Measurements from ENCODE around the gene LRRC45. TPM values are rescaled to one million over a fixed set of nuclear protein-coding genes. Genes with fewer than 3 reads are reported as not detected.

The LRRC45 gene
- total RNA-seq, 1 experiment from 2014 or later, result 6.1 TPM

DNA sequence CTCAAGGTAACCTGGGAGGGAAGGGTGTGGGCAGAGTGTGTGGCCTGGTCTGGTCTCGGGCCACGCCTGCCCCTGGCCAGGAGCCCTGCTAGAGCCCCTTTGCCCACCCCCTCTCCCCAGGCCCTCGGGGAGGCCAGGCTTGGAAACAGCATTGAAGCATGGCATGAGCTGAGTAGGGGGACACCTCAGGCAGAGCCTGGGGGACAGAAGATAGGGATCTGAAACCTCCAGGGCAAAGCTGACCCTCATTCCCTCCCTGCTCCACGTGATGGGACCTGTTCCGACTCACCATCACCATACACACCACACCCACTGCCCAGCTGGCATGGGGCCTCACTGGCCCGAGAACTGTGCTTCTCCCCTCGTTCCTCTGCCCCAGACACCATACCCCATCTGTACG is 26.0 kb downstream of the LRRC45 start:
- no peak for DNase-seq (ENCODE audit: extremely low read depth, low read depth)

DNA sequence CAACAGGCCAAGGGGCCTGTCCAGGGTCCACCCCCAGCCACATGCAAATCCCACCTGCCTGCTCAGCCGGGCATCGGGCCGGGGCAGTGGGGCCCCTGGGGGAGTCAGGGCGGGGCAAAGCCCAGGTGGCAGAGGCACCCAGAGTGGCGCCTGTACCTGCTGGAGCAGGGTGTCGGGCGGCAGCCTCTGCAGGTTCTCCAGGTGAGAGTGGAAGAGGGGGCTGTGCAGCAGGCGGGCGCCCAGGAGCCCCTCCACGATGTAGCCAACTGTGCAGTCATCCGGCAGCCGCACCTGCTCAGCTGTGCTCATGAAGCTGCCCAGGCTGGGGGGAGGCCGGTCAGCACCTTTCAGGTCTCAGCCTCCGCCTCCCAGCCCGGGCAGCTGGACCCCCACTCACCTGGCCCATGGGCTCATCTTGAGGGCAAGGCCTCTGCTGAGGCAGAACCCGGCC is 26.4 kb downstream of the LRRC45 start:
- DNase-seq (ENCODE audit: extremely low read depth, low read depth), result no peak

DNA sequence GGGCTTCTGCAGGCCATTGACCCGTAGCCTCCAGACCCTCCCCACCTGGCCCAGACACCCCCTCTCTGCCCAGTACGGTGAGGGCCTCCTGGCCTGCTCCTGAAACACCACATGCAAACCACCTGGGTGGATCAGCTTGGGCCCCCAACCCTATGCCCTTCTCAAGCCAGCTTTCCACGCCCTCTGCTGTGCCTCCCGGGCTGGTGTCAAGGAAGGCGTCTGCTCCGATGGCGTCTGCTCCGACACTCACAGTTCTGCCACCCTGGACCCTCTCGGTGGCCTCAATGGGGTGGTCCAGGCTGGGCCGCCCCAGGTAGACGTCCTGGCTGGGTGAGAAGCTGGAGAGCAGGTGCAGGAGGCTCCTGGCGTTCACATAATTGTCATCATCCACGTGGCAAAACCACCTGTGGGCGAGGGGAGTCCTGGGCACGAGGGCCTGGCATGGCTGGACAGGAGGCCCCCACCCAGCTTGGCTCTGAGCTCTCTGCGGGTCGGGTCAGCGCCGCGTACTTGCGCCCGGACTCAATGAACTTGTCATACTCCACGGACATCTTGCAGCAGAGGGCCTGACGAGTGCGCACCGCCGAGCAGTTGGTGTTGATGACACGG is 27.2 kb downstream of the LRRC45 start:
- no peak for DNase-seq (ENCODE audit: extremely low read depth, low read depth)

DNA sequence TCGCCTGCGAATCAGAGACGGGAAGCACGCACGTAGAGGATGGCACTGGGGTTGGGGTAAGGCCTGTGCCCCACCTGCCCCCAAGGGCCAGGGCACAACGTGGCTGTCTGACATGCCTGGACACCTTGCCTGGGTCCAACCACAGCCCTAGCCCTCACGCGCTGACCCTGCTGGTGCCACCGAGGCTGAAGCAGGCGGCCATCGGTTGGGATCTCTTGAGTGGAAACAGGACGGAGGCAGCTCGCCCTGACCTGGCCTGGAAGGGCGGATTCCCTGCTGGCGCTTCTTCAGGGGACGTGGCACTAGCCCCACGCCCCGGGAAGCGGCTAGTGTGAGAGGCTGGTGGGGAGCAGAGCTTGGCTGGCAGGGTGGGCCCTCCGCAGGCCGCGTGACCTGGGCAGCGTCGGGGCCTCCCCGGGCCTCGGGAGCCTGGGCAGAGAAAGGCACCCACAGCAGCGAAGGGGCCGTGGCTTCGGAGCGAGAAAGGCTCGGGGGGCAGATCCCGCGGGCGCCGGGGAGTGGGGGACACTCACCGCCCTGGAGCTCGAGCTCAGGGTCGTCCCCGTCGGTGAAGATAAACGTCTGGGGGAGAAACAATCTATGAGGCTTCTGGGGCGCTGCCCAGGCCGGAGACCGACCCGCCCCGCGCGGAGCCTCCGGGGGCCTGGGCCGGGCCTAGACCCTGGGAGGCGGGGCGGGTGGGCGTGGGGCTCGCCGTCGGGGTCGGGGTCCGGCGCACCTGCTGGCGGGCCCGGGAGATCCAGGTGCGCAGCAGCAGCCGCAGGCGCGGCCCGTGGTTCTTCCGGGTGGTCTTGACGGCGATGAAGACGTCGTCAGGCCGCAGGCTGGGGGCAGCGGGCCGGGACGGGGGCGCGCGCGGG is 27.9 kb downstream of the LRRC45 start:
- DNase-seq (ENCODE audit: extremely low read depth, low read depth), result no peak

DNA sequence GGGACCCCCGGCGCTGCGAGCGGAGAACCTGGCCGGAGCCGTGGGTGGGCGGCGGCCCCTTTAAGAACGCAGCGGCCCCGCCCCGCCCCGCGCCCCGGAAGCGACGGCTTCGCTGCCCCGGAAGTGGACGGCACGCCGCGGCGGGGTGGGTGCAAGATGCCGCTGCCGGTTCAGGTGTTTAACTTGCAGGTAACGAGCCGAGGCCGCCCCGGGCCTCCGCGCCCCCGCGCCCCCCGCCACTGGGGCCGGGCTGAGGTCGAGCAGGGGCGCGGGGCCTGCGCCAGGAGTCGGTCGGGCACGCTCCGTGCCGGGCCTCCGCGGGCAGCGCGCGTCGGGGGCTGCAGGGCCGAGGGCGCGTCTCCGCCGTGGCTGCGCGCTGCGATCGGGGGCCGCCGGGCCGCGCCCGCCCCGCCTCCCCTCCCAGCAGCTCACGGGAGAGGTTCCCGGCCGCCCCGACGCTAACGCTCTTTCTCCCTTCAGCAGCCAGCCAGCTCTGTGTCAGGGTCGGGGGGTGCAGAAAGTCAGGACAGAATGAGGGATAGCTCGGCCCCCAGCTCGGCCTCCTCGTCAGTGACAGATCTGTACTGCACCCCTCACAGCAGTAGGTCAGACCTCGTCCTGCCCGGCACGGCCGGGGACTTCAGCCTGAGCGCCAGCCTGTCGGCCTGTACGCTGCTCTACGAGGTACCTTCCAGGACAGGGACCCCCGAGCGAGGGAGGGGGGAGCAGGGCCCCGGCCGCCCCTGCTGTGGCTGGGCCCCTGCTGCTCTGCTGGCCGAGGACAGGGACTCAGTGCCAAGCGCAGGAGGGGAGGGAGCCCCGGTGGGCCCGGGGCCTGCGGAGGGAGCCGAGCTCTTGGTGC is 28.9 kb downstream of the LRRC45 start, which contains the start of the genes GPS1 and RFNG:
TSS of gene GPS1 (plus strand) at position 123 of the 862 bp plus-strand sequence. CDS start at position 157, 34 bp downstream.
TSS of gene RFNG (minus strand) at position 36 of the 862 bp plus-strand sequence. CDS start 45 bp downstream, outside the sequence.
- DNase-seq (ENCODE audit: extremely low read depth, low read depth), result no peak

DNA sequence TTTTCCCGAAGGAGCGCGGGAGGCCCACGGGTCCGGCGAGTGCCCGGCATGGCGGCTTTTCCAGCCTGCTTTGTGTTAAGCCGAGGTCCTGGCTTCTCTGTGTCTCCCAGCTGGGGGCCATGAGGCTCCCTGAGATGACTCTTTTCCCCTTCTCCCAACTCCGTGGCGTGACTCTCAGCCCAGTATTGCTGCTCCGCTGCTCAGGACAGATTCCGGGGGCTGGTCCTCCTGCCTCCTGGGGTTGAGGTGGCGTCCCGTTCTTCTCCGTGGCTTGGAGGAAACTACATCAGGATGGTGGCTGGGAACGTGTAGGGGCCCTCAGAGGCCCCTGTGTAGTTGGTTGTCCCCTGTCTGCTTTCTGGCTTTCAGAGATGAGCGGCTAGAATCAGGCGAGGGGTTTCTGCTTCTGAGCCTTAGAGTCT is 29.5 kb downstream of the LRRC45 start:
- DNase-seq (ENCODE audit: extremely low read depth, low read depth), result no peak

DNA sequence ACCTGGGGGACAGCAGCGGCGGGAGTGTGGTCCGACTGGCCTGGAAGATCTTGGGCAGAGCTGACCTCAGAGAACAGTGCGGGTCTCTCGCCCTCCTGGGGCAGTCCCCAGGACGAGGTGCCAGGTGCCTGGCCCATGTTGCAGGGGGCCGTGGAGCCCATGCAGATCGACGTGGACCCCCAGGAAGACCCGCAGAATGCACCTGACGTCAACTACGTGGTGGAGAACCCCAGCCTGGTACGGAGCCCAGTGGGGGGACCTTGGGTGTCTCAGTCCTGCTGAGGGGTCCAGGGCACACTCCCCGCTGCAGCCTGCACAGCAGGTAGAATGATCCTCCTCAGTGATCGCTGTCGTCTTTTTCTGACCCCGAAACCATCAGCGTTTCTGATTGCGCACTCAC is 30.0 kb downstream of the LRRC45 start:
- no peak for DNase-seq (ENCODE audit: extremely low read depth, low read depth)

DNA sequence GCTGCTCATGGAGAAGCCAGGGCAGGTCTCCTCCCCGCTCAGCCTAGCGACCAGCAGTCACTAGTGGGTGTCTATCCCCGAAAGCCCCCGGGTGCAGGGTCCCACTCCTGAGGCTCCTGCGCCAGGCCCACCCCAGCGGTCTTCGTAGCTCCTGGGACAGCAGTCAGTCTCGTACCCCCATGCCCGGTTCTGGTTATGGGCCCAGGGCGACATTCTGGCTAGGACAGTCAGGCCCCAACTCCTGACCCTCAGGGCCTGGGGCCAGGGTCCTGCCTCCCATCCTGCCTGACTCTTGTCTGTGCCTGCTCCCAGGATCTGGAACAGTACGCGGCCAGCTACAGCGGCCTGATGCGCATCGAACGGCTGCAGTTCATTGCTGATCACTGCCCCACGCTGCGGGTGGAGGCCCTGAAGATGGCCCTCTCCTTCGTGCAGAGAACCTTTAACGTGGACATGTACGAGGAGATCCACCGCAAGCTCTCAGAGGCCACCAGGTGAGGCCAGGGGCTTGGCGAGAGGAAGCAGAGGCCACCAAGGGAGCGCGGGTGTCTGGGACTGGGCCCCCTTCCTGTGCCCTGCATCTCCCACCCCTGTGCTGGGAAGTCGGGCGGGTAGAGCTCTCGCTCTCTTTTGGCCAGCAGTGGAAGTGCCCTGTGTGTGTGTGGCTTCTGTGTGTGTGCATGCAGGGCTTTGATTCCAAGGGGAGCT is 30.6 kb downstream of the LRRC45 start:
- no peak for DNase-seq (ENCODE audit: extremely low read depth, low read depth)

DNA sequence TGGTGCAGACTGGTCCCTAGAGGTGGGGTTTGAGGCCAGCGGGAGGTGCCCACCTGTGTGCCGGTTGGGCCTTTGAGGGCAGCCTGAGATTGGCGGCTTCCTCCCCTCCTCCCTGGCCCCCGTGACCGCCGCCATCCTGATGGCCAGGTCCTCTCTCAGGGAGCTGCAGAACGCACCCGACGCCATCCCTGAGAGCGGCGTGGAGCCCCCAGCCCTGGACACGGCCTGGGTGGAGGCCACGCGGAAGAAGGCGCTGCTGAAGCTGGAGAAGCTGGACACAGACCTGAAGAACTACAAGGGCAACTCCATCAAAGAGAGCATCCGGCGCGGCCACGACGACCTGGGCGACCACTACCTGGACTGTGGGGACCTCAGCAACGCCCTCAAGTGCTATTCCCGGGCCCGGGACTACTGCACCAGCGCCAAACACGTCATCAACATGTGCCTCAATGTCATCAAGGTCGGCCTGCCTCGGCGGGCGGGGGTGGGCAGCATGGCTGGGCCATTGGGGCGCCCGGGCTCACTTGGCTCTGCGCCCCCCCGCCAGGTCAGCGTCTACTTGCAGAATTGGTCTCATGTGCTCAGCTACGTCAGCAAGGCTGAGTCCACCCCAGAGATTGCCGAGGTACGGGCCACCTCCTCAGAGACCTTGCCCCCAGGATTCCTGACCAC is 31.4 kb downstream of the LRRC45 start:
- DNase-seq (ENCODE audit: extremely low read depth, low read depth), result no peak

DNA sequence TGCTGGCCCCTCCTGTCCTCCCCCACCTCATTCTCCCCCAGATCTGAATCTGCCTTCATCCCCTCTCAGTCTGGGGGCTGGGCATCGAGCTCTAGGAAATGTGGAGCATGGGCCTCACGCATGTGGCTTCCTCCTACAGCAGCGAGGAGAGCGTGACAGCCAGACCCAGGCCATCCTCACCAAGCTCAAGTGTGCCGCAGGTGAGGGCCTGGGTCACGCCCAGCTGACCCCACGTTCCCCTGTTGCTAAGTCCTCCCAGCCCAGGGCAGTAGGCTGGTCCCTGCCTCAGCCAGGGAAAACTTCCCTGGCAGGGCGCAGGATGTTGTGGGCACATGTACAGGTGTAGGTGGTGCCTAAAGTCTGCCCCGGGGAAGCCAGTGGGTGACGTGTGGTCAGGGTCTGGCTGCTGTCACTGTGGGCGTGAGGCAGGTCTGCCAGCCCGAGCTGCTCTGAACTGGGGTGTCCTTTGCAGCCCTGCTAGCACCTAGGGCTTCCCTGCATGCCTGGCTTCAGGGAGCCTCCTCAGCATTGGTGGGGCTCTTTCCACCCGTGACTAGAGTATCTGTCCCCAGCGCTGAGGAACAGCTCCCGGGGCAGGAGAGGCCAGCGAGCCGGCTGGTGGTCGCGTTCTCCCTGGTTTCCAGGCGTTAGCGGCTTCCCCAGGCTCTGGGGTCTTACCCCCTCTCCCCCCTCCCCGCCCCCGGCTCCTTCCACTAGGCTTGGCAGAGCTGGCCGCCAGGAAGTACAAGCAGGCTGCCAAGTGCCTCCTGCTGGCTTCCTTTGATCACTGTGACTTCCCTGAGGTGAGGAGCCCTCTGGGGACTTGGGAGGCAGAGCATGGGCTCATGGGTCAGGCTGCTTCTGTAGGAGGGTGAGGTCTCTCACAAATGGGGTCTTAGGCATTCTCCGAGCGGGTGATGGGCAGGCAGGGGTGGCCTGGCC is 32.2 kb downstream of the LRRC45 start:
- DNase-seq (ENCODE audit: extremely low read depth, low read depth), result no peak

DNA sequence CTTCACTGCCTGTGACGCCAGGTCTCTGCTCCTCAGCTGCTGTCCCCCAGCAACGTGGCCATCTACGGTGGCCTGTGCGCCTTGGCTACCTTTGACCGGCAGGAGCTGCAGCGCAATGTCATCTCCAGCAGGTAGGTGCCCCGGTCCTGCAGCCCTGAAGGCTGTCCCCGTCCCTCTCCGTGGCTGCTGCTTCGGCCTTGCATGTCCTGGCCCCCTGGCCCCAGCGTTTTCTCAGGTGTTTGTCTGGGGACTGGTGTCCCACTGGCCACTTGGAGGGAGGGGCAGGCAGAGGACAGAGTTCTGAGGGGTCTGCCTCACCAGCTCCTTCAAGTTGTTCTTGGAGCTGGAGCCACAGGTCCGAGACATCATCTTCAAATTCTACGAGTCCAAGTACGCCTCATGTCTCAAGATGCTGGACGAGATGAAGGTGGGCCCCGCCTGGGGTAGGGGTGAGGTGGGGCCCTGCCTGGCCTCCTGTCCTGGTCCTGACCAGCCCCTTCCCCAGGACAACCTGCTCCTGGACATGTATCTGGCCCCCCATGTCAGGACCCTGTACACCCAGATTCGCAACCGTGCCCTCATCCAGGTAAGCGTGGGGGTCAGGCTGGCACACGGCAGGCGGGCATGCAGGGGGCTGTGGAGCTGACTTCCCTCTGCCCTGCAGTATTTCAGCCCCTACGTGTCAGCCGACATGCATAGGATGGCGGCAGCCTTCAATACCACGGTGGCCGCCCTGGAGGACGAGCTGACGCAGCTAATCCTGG is 33.0 kb downstream of the LRRC45 start:
- DNase-seq (ENCODE audit: extremely low read depth, low read depth), result no peak

DNA sequence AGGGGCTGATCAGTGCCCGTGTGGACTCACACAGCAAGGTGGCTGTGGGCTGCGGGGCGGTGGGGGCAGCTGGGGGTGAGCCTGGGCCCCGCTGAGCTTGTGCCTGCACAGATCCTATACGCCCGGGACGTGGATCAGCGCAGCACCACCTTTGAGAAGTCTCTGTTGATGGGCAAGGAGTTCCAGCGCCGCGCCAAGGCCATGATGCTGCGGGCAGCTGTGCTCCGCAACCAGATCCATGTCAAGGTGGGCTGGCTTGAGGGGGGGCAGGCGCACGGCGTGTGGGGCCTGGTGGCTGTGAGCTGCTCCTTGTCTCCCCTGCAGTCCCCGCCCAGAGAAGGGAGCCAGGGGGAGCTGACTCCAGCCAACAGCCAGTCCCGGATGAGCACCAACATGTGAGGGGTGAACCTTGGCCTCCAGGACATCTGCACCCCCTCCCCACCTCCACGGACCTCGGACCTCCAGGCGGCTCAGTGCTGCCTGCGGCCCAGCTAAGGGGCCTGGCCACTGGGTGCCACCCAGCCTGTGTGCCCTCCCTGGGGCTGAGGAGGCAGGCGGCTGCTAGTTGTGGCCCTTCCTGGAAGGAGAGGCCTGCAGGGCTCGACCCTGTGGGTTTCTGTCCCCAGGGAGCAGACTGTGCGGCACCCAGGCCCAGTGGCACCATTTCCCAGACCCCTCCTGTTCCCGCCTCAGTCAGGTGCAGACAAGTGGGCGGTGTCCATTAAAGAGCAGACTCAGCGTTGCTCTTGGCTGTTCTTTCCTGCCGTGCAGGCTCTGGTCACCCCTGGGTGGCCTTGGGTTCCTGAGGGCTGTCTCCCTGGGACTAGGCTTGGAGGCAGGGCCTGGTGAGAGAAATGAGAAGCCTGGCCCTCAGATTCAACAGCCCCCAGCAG is 33.9 kb downstream of the LRRC45 start:
- DNase-seq (ENCODE audit: extremely low read depth, low read depth), result no peak

DNA sequence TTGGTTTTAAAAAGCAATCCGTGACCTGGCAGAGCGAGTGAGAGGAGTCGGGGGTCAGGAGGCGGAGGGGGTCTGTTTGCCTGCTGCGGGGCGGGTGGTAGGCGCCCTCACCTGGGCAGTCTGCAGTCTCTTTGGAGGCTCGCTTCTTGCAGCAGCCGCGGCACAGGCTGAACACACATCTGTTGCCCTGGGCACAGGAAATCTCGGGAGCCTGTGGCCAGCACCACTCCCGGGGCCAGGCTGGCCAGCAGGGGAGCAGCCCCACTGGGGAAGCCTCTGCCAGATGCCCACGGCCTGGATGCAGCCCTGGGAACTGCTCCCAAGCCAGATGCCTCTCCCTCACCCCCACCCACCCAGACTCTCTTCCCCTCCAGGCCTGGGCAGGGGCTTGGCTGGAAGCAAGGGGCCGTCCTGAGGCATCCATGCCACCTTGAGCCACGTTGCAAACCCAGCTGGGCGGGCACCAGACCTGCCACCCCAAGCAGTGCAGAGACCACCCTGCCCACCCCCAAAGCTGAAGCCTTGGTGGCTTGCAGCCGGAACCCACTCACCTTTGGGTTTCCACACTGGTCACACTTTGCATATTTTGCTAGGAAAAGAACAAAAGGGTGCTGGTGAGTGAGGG is 35.2 kb downstream of the LRRC45 start:
- DNase-seq (ENCODE audit: extremely low read depth, low read depth), result no peak

DNA sequence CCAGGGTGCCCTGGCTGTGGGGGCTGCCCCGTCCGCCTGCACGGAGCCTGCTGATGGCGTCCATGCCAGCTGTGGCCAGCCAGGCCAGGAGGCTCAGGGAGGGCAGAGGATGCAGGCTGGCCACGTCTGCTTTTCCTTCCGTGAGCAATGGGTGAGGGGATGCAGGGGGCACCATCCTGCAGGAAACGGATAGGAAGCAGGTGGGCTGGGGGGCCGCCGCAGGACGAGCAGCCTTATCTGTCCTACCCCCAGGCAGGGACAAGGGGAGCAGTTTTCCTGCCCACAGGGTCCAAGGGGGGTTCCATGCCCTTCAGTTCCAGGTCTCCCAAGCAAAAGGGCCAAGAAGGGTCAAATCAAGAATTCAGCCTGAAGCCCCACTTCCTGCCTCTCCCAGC is 35.7 kb downstream of the LRRC45 start:
- DNase-seq (ENCODE audit: extremely low read depth, low read depth), result no peak

DNA sequence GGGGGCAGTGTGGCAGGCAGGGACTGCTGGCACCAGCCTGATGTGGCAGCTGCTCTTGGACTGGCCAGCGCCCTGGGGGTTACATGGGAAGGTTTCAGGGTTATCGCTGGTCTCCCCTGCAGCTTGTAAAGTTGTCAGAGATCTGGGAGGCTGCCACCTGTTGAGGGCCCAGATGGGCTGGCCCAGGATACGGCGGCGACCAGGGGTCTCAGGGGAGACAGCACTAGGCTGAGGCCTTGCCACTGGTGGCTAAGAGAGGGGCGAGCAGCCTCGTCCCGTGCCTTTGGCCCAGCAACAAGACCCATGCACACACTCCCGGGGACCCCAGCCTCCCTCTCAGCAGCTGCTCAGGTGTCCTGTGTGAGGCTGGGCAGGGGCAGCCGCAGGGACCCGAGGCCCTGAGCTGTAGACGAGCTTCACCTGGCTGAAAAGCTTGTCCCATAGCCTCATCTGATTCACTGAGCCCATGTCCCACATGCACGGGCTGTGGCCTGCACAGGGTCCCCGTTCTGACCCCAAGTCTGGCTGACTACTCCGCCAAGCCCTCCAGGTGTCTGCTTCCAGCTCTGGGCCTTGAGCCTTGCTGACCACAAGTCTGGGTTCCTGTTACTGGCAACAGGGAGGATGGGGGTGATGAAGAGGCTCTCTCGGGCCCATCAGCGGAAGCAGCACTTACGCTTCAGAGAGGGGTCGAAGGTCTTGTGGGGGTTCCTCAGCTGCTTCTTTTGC is 36.3 kb downstream of the LRRC45 start:
- DNase-seq (ENCODE audit: extremely low read depth, low read depth), result no peak

DNA sequence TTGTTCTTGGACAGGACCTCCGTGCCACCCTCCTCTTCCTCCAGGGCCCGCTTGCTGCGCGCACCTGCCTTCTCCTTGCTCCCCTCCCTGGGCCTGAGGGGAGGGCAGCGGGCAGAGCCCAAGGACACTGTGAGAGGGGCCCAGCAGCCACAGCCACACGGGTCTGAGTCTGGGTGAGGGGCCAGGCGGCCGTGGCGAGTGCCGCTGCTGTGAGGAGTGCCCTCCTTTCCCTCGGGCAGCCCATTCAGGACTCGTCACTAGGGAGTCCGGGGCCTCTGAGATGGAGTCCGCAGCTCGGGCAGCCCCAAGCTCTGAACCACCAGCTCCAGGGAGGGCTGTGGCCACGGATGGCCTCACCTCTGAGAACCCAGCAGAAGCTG is 36.9 kb downstream of the LRRC45 start:
- no peak for DNase-seq (ENCODE audit: extremely low read depth, low read depth)
